ENCODE measurements around the gene PPP5C. TPM values are rescaled to one million over a fixed set of nuclear protein-coding genes. Genes with fewer than 3 reads are reported as not detected.

Gene PPP5C
- total RNA-seq, 4 donors from 2014 or later = 70.5 to 132 (median 88.8) TPM

GRCh38 chr19:46409191-46409590, 62.3 kb downstream of the PPP5C start:
- 59 to 71% methylated on average over 3 of the region's 3 CpGs for WGBS, 2 donors
- Histone ChIP-seq H3K27ac (peak overlapping the region in 1 of 4 donors; percentile 34), H3K4me3 (no peak overlapping the region), H3K4me1 (peaks cover 0 to 66% (median 25%) of the 10 kb centered on the region in 4 donors), H3K27me3 (peaks cover 0 to 86% of the 10 kb centered on the region in 2 donors), H3K36me3 (no peaks in the 10 kb centered on the region), H3K9me3 (no peaks in the 10 kb centered on the region)
- TF ChIP-seq EP300 (IDR thresholded peaks at IDR 0.05) (no peak), CTCF (IDR thresholded peaks at IDR 0.05) (no peak), POLR2A (IDR thresholded peaks at IDR 0.05) (no peak)
- no peak for DNase-seq (ENCODE audit: low spot score in 2 of 2)

- H3K27me3 ChIP-seq = peaks cover 0 to 81% of the 10 kb centered on the region in 2 donors
Observed at GRCh38 chr19:46410205-46411087, 63.6 kb downstream of the PPP5C start.

GRCh38 chr19:46411088-46411924, 64.4 kb downstream of the PPP5C start:
- TF ChIP-seq CTCF (IDR thresholded peaks at IDR 0.05) (no peak), POLR2A (IDR thresholded peaks at IDR 0.05) (no peak), EP300 (IDR thresholded peaks at IDR 0.05) (no peak)
- H3K4me3 ChIP-seq = peak overlapping the region in 2 of 4 donors; percentile 6 to 56
- H3K9me3 ChIP-seq = no peaks in the 10 kb centered on the region
- no peak for DNase-seq (ENCODE audit: low spot score in 2 of 2)
- peak overlapping the region in 1 of 4 donors; percentile 1 for H3K27ac ChIP-seq
- no peaks in the 10 kb centered on the region for H3K36me3 ChIP-seq
- peaks cover 0 to 60% (median 19%) of the 10 kb centered on the region in 4 donors for H3K4me1 ChIP-seq
- peaks cover 0 to 73% of the 10 kb centered on the region in 2 donors for H3K27me3 ChIP-seq
- WGBS, 2 donors = 54 to 69% methylated on average over 13 of the region's 13 CpGs

More at GRCh38 chr19:46410205-46411087, 63.6 kb downstream of the PPP5C start:
- WGBS, 2 donors = 83 to 86% methylated on average over 13 of the region's 13 CpGs
- Histone ChIP-seq H3K36me3 (no peaks in the 10 kb centered on the region), H3K4me3 (no peak overlapping the region), H3K9me3 (no peaks in the 10 kb centered on the region), H3K27ac (no peak overlapping the region), H3K4me1 (peaks cover 0 to 54% (median 17%) of the 10 kb centered on the region in 4 donors)
- DNase-seq (ENCODE audit: low spot score in 2 of 2) = no peak
- no peak for TF ChIP-seq EP300 (IDR thresholded peaks at IDR 0.05)
- TF ChIP-seq POLR2A (IDR thresholded peaks at IDR 0.05) = no peak
- no peak for TF ChIP-seq CTCF (IDR thresholded peaks at IDR 0.05)

- H3K27ac ChIP-seq = peak overlapping the region in 1 of 4 donors; percentile 1
- H3K27me3 ChIP-seq = peaks cover 0 to 69% of the 10 kb centered on the region in 2 donors
Observed at GRCh38 chr19:46411925-46412649, 65.2 kb downstream of the PPP5C start.

More at GRCh38 chr19:46411925-46412649, 65.2 kb downstream of the PPP5C start:
- H3K4me1 ChIP-seq = peaks cover 0 to 66% (median 21%) of the 10 kb centered on the region in 4 donors
- peak overlapping the region; percentile 25 to 56 (median 38) for H3K4me3 ChIP-seq
- H3K36me3 ChIP-seq = no peaks in the 10 kb centered on the region
- WGBS, 2 donors = 14 to 32% methylated on average over 20 to 29 of the region's 54 CpGs
- no peak for DNase-seq (ENCODE audit: low spot score in 2 of 2)
- TF ChIP-seq EP300 (IDR thresholded peaks at IDR 0.05) = no peak
- TF ChIP-seq CTCF (IDR thresholded peaks at IDR 0.05) = no peak
- no peak for TF ChIP-seq POLR2A (IDR thresholded peaks at IDR 0.05)
- H3K9me3 ChIP-seq = no peaks in the 10 kb centered on the region

All from tibial nerve (tissue), 4 donors.